ENCODE data around the gene SLC25A47. TPM values are rescaled to one million over a fixed set of nuclear protein-coding genes. Genes with fewer than 3 reads are reported as not detected.
"Not testable (repeated sequence)": the region's sequence is repeated elsewhere in the genome, so short reads cannot be mapped to it uniquely, and the experiment has no call there.

The SLC25A47 gene
- polyA plus RNA-seq, 3 donors, result not detected

DNA sequence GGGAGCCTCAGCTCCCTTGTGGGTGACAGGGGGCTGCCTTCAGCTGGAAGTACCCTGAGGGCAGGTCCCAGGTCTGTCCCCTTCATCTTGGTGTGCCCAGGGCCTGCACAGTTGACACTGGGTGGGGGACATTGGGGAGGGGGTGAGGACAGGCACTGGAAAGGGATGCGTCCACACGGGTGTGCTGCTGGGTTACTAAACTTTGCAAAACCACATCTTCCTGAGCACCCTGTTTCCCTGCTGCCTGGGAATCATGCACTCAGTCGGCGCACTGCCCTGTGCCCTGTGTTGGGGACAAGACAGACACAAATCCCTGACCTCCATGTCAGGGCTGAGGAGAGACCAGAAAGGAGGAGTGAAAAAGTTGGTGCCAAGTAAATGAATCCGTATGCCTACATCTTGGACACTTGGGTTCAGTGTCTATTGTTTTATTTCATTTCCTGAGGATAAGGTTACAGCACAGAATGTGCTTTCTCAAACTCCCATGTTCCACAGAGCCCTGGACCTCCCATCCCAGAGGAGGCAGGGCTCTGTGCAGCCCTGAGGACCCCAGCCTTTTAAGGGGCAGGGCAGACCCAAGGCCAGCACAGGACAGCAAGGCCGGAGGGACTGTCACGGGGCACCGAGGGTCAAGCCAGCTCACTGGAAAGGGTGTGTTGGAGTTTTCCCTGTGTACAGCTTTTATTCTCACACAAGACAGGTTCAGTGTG is 14.0 kb upstream of the SLC25A47 start:
- Histone ChIP-seq H3K27ac (ENCODE audit: low read depth in 1 of 2, low read length in 2 of 2) (no peak overlapping the region), H3K4me1 (ENCODE audit: control insufficient read depth in 1 of 2, insufficient read depth in 2 of 2, low read length in 2 of 2) (peaks cover 60 to 73% of the 10 kb centered on the region in 2 donors), H3K79me2 (ENCODE audit: insufficient read depth, low read length) (peaks cover 25% of the 10 kb centered on the region), H3K36me3 (replicated peaks in 1 of 2; ENCODE audit: control insufficient read depth in 1 of 2, insufficient read depth in 2 of 2, low read length in 2 of 2) (no peaks in the 10 kb centered on the region), H3K4me3 (replicated peaks in 1 of 3; ENCODE audit: low read depth in 2 of 3, low read length in 3 of 3) (no peak overlapping the region), H3K27me3 (ENCODE audit: control insufficient read depth in 2 of 2, insufficient read depth in 2 of 2, low read length in 2 of 2) (no peaks in the 10 kb centered on the region), H3K9me3 (replicated peaks in 1 of 2; ENCODE audit: control insufficient read depth in 1 of 2, insufficient read depth in 1 of 2, low read length in 2 of 2) (no peaks in the 10 kb centered on the region), H2AFZ (ENCODE audit: insufficient read depth, low read depth, low read length, poor library complexity, severe bottlenecking) (no peak overlapping the region), H4K20me1 (ENCODE audit: insufficient read depth, low read length) (peaks cover 9% of the 10 kb centered on the region), H3K9ac (ENCODE audit: insufficient read depth, low read length, poor library complexity, severe bottlenecking) (no peak overlapping the region), H3K4me2 (replicated peaks; ENCODE audit: extremely low read depth, low read length, poor library complexity, severe bottlenecking) (no peak overlapping the region)
- peaks cover 8 to 19% (median 9%) of the 10 kb centered on the region in 3 donors for H3K27me3 Mint-ChIP-seq (ENCODE audit: low read depth in 3 of 3)
- 0% methylated on average over 1 of the region's 8 CpGs for WGBS (ENCODE audit: insufficient coverage)
- H3K36me3 Mint-ChIP-seq, result peaks cover 0 to 2% of the 10 kb centered on the region in 2 donors
- H3K4me1 Mint-ChIP-seq, result peaks cover 62% of the 10 kb centered on the region
- H3K4me3 Mint-ChIP-seq, result no peak overlapping the region
- peak overlapping the region in 2 of 7 donors; percentile 64 to 68 for H3K27ac Mint-ChIP-seq
- H3K9me3 Mint-ChIP-seq, result peaks cover 0 to 7% (median 0%) of the 10 kb centered on the region in 7 donors
- intact Hi-C loops (cut with micrococcal nuclease), result loop anchor here in 1 of 2 donors (5.0 kb wide), 3 partner anchors 33 to 68 kb away; partner anchors contain the start of gene WDR25
- no peak for DNase-seq
- TF ChIP-seq, protein P1, sequence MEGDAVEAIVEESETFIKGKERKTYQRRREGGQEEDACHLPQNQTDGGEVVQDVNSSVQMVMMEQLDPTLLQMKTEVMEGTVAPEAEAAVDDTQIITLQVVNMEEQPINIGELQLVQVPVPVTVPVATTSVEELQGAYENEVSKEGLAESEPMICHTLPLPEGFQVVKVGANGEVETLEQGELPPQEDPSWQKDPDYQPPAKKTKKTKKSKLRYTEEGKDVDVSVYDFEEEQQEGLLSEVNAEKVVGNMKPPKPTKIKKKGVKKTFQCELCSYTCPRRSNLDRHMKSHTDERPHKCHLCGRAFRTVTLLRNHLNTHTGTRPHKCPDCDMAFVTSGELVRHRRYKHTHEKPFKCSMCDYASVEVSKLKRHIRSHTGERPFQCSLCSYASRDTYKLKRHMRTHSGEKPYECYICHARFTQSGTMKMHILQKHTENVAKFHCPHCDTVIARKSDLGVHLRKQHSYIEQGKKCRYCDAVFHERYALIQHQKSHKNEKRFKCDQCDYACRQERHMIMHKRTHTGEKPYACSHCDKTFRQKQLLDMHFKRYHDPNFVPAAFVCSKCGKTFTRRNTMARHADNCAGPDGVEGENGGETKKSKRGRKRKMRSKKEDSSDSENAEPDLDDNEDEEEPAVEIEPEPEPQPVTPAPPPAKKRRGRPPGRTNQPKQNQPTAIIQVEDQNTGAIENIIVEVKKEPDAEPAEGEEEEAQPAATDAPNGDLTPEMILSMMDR (IDR thresholded peaks at IDR 0.05), result no peak

DNA sequence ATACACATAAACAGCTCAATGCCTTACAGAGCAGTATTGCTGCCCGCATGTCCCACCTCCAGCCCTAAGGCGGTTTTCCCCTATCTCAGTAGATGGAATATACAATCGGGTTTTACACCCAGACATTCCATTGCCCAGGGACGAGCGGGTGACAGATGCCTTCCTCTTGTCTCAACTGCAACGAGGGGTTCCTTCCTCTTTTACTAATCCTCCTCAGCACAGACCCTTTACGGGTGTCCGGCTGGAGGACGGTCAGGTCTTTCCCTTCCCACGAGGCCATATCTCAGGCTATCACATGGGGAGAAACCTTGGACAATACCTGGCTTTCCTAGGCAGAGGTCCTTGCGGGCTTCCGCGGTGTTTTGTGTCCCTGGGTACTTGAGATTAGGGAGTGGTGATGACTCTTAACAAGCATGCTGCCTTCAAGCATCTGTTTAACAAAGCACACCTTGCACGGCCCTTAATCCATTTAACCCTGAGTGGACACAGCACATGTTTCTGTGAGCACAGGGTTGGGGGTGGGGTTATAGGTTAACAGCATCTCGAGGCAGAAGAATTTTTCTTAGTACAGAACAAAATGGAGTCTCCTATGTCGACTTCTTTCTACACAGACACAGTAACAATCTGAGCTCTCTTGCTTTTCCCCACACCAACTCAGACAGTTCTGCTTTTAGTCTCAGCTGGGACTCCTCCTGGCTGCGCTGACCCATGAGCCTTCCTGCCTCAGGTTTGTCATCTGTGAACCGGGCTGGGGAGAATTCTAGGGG is 10.8 kb upstream of the SLC25A47 start:
- H3K4me3 Mint-ChIP-seq, result peak overlapping the region; percentile 48 to 75
- peak overlapping the region; percentile 64 to 88 (median 79) for H3K27ac Mint-ChIP-seq
- H3K36me3 Mint-ChIP-seq; H3K79me2 ChIP-seq (ENCODE audit: insufficient read depth, low read length); H3K9me3 Mint-ChIP-seq; H3K27me3 ChIP-seq (ENCODE audit: control insufficient read depth in 2 of 2, insufficient read depth in 2 of 2, low read length in 2 of 2); intact Hi-C loops (cut with micrococcal nuclease); H3K4me2 ChIP-seq (replicated peaks; ENCODE audit: extremely low read depth, low read length, poor library complexity, severe bottlenecking); H3K9me3 ChIP-seq (replicated peaks in 1 of 2; ENCODE audit: control insufficient read depth in 1 of 2, insufficient read depth in 1 of 2, low read length in 2 of 2); H3K36me3 ChIP-seq (replicated peaks in 1 of 2; ENCODE audit: control insufficient read depth in 1 of 2, insufficient read depth in 2 of 2, low read length in 2 of 2); H4K20me1 ChIP-seq (ENCODE audit: insufficient read depth, low read length): not testable (repeated sequence)
- H2AFZ ChIP-seq (ENCODE audit: insufficient read depth, low read depth, low read length, poor library complexity, severe bottlenecking), result peak overlapping the region; percentile 71
- 22% methylated on average over 6 of the region's 18 CpGs for WGBS (ENCODE audit: insufficient coverage)
- peaks cover 49% of the 10 kb centered on the region for H3K4me1 Mint-ChIP-seq
- peaks cover 0 to 12% (median 11%) of the 10 kb centered on the region in 3 donors for H3K27me3 Mint-ChIP-seq (ENCODE audit: low read depth in 3 of 3)
- peak; percentile 52 to 72 (median 68) for DNase-seq
- peaks cover 44 to 46% of the 10 kb centered on the region in 2 donors for H3K4me1 ChIP-seq (ENCODE audit: control insufficient read depth in 1 of 2, insufficient read depth in 2 of 2, low read length in 2 of 2)
- peak overlapping the region in 1 of 3 experiments; percentile 36 for H3K4me3 ChIP-seq (replicated peaks in 1 of 3; ENCODE audit: low read depth in 2 of 3, low read length in 3 of 3)
- H3K27ac ChIP-seq (ENCODE audit: low read depth in 1 of 2, low read length in 2 of 2), result peak overlapping the region; percentile 66 to 70
- H3K9ac ChIP-seq (ENCODE audit: insufficient read depth, low read length, poor library complexity, severe bottlenecking), result peak overlapping the region; percentile 32
